ENCODE measurements around the gene ZNF398. TPM values are rescaled to one million over a fixed set of nuclear protein-coding genes. Genes with fewer than 3 reads are reported as not detected.
"Not testable (repeated sequence)": the region's sequence is repeated elsewhere in the genome, so short reads cannot be mapped to it uniquely, and the experiment has no call there.

The ZNF398 gene
- total and polyA plus RNA-seq, 4 donors = 2.6 to 14.1 (median 7.9) TPM

- H3K4me3 ChIP-seq (ENCODE audit: low read length in 2 of 2) = no peak overlapping the region
- H3K27ac ChIP-seq (ENCODE audit: low read depth in 1 of 2, low read length in 2 of 2) = no peak overlapping the region
- ATAC-seq (ENCODE audit: low FRiP score) = no peak
- WGBS, 2 donors = 95 to 99% methylated on average over 19 of the region's 19 CpGs
- no peaks in the 10 kb centered on the region for H3K27me3 ChIP-seq (ENCODE audit: control insufficient read depth in 1 of 2, insufficient read depth in 2 of 2, low read length in 1 of 2)
- intact Hi-C loops (cut with DNase I) = no loop called here
- peaks cover 6 to 7% of the 10 kb centered on the region in 2 donors for H3K36me3 ChIP-seq (ENCODE audit: control insufficient read depth in 1 of 2, insufficient read depth in 2 of 2, low read length in 1 of 2)
- peak in 1 of 2 donors; percentile 53 for DNase-seq
- no peaks in the 10 kb centered on the region for H3K4me1 ChIP-seq (ENCODE audit: control insufficient read depth in 1 of 2, insufficient read depth in 2 of 2, low read length in 2 of 2)
- no peaks in the 10 kb centered on the region for H3K9me3 ChIP-seq (ENCODE audit: control insufficient read depth, low read length)
These were observed 77.9 kb downstream of the ZNF398 start for GRCh38 chr7:149225106-149225505.

DNA sequence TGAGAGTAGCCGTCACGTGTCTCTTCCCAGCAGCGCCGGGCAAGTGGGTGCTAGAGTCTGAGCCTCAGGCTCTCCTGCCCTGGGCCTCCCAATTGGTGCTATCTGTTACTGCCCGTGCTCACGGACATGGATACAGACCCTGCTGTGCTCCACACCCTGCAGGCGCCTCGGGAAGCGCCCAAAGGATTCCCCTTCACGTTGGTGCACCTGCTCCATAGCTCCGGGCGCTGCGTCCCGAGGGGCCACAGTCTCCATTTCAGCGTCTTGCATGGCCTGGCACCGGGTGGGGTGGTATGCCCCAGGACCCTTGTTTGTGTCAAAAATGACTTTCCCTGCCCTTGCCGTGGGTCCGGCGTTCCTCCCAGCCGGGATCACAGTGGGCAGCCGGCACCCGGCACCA lies 78.4 kb downstream of the ZNF398 start:
- Histone ChIP-seq H3K4me1 (ENCODE audit: control insufficient read depth in 1 of 2, insufficient read depth in 2 of 2, low read length in 2 of 2) (no peaks in the 10 kb centered on the region), H3K27me3 (ENCODE audit: control insufficient read depth in 1 of 2, insufficient read depth in 2 of 2, low read length in 1 of 2) (no peaks in the 10 kb centered on the region), H3K4me3 (ENCODE audit: low read length in 2 of 2) (no peak overlapping the region), H3K27ac (ENCODE audit: low read depth in 1 of 2, low read length in 2 of 2) (no peak overlapping the region), H3K36me3 (ENCODE audit: control insufficient read depth in 1 of 2, insufficient read depth in 2 of 2, low read length in 1 of 2) (peaks cover 6 to 7% of the 10 kb centered on the region in 2 donors), H3K9me3 (ENCODE audit: control insufficient read depth, low read length) (no peaks in the 10 kb centered on the region)
- WGBS, 2 donors = 93 to 94% methylated on average over 22 of the region's 22 CpGs
- ATAC-seq (ENCODE audit: low FRiP score) (peak; percentile 8), DNase-seq (peak in 1 of 2 donors; percentile 76)
- intact Hi-C loops (cut with DNase I) = no loop called here

DNA sequence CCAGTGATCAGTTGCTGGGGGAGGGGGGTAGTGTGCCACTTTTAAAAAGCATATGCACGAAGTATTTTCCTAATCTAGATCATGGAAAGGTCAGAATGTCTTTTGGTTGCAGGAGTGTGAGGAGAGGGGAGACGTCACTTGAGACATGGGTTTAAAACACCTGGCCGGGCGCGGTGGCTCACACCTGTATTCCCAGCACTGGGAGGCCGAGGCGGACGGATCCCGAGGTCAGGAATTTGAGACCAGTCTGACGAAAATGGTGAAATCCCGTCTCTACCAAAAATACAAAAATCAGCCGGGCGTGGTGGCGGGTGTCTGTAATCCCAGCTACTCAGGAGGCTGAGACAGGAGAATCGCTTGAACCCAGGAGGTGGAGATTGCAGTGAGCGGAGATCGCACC lies 79.1 kb downstream of the ZNF398 start:
- peak in 1 of 2 donors; percentile 50 for DNase-seq
- H3K4me1 ChIP-seq (ENCODE audit: control insufficient read depth in 1 of 2, insufficient read depth in 2 of 2, low read length in 2 of 2); H3K27me3 ChIP-seq (ENCODE audit: control insufficient read depth in 1 of 2, insufficient read depth in 2 of 2, low read length in 1 of 2); ATAC-seq (ENCODE audit: low FRiP score); H3K36me3 ChIP-seq (ENCODE audit: control insufficient read depth in 1 of 2, insufficient read depth in 2 of 2, low read length in 1 of 2); H3K4me3 ChIP-seq (ENCODE audit: low read length in 2 of 2); H3K9me3 ChIP-seq (ENCODE audit: control insufficient read depth, low read length); intact Hi-C loops (cut with DNase I); H3K27ac ChIP-seq (ENCODE audit: low read depth in 1 of 2, low read length in 2 of 2): not testable (repeated sequence)
- 87 to 91% methylated on average over 17 of the region's 17 CpGs for WGBS, 2 donors

- 75 to 90% methylated on average over 6 of the region's 6 CpGs for WGBS, 2 donors
- no peaks in the 10 kb centered on the region for H3K9me3 ChIP-seq (ENCODE audit: control insufficient read depth, low read length)
- ATAC-seq (ENCODE audit: low FRiP score) = no peak
- intact Hi-C loops (cut with DNase I) = no loop called here
- peaks cover 6 to 7% of the 10 kb centered on the region in 2 donors for H3K36me3 ChIP-seq (ENCODE audit: control insufficient read depth in 1 of 2, insufficient read depth in 2 of 2, low read length in 1 of 2)
- H3K4me1 ChIP-seq (ENCODE audit: control insufficient read depth in 1 of 2, insufficient read depth in 2 of 2, low read length in 2 of 2) = no peaks in the 10 kb centered on the region
- DNase-seq = peak in 1 of 2 donors; percentile 50
- H3K27me3 ChIP-seq (ENCODE audit: control insufficient read depth in 1 of 2, insufficient read depth in 2 of 2, low read length in 1 of 2) = no peaks in the 10 kb centered on the region
- H3K27ac ChIP-seq (ENCODE audit: low read depth in 1 of 2, low read length in 2 of 2) = no peak overlapping the region
- H3K4me3 ChIP-seq (ENCODE audit: low read length in 2 of 2) = no peak overlapping the region
These were observed 79.7 kb downstream of the ZNF398 start for GRCh38 chr7:149226840-149227494.

DNA sequence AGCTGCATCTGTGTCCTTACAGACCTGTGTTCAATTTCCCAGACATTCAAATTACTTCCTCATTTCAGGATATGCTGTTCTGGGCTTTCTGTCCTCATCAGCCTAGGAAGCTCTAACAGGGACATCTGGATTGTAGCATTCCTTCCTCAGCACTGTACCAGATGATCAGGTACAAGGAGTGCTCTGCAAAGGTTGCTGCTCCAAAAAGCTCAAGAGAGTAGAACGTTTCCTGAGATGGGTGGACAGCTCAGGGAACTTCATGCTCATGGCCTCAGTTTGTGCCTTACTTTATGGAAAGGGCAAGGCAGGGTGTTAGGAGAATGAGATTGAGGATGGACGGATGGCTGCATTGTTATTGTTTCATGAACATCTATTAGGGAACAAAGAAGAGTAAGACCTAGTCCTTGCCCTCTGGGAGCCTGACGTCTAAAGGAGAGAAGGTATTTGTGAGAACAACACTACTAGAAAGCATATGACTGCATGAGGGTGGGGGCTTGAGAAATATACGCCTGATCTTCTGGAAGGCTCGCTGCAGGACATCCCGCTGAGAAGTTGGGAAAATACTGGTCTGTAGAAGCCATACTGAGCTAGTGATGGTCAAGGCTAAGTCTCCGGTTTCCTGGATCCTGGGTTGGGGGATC lies 81.7 kb downstream of the ZNF398 start:
- ATAC-seq (ENCODE audit: low FRiP score) (no peak), DNase-seq (no peak)
- intact Hi-C loops (cut with DNase I) = no loop called here
- no peaks in the 10 kb centered on the region for H3K9me3 ChIP-seq (ENCODE audit: control insufficient read depth, low read length)
- no peaks in the 10 kb centered on the region for H3K27me3 ChIP-seq (ENCODE audit: control insufficient read depth in 1 of 2, insufficient read depth in 2 of 2, low read length in 1 of 2)
- H3K36me3 ChIP-seq (ENCODE audit: control insufficient read depth in 1 of 2, insufficient read depth in 2 of 2, low read length in 1 of 2) = peaks cover 6 to 7% of the 10 kb centered on the region in 2 donors
- no peak overlapping the region for H3K4me3 ChIP-seq (ENCODE audit: low read length in 2 of 2)
- H3K4me1 ChIP-seq (ENCODE audit: control insufficient read depth in 1 of 2, insufficient read depth in 2 of 2, low read length in 2 of 2) = no peaks in the 10 kb centered on the region
- 55 to 60% methylated on average over 7 of the region's 7 CpGs for WGBS, 2 donors
- H3K27ac ChIP-seq (ENCODE audit: low read depth in 1 of 2, low read length in 2 of 2) = no peak overlapping the region

GRCh38 chr7:149229526-149229925 lies 82.3 kb downstream of the ZNF398 start:
- Histone ChIP-seq H3K36me3 (ENCODE audit: control insufficient read depth in 1 of 2, insufficient read depth in 2 of 2, low read length in 1 of 2) (peaks cover 3% of the 10 kb centered on the region in 2 donors), H3K27me3 (ENCODE audit: control insufficient read depth in 1 of 2, insufficient read depth in 2 of 2, low read length in 1 of 2) (no peaks in the 10 kb centered on the region), H3K4me3 (ENCODE audit: low read length in 2 of 2) (no peak overlapping the region), H3K9me3 (ENCODE audit: control insufficient read depth, low read length) (no peaks in the 10 kb centered on the region), H3K4me1 (ENCODE audit: control insufficient read depth in 1 of 2, insufficient read depth in 2 of 2, low read length in 2 of 2) (no peaks in the 10 kb centered on the region), H3K27ac (ENCODE audit: low read depth in 1 of 2, low read length in 2 of 2) (no peak overlapping the region)
- intact Hi-C loops (cut with DNase I) = no loop called here
- no peak for ATAC-seq (ENCODE audit: low FRiP score)
- WGBS, 2 donors = 63 to 71% methylated on average over 6 of the region's 6 CpGs
- no peak for DNase-seq

GRCh38 chr7:149232362-149232761 lies 85.1 kb downstream of the ZNF398 start:
- 77 to 80% methylated on average over 2 of the region's 2 CpGs for WGBS, 2 donors
- Histone ChIP-seq H3K4me3 (ENCODE audit: low read length in 2 of 2) (no peak overlapping the region), H3K27me3 (ENCODE audit: control insufficient read depth in 1 of 2, insufficient read depth in 2 of 2, low read length in 1 of 2) (no peaks in the 10 kb centered on the region), H3K27ac (ENCODE audit: low read depth in 1 of 2, low read length in 2 of 2) (no peak overlapping the region), H3K4me1 (ENCODE audit: control insufficient read depth in 1 of 2, insufficient read depth in 2 of 2, low read length in 2 of 2) (no peaks in the 10 kb centered on the region), H3K36me3 (ENCODE audit: control insufficient read depth in 1 of 2, insufficient read depth in 2 of 2, low read length in 1 of 2) (no peaks in the 10 kb centered on the region), H3K9me3 (ENCODE audit: control insufficient read depth, low read length) (no peaks in the 10 kb centered on the region)
- intact Hi-C loops (cut with DNase I) = no loop called here
- DNase-seq = no peak
- ATAC-seq (ENCODE audit: low FRiP score) = no peak

Data from aorta (tissue), 5 donors.